ENCODE results near the gene TMEM52B. TPM values are rescaled to one million over a fixed set of nuclear protein-coding genes. Genes with fewer than 3 reads are reported as not detected.

TMEM52B gene
- total RNA-seq, 1 donor from 2014 or later = not detected

Other genes starting within 250 kb of the TMEM52B start
- not detected for gene CLEC2A, start 246.7 kb upstream of the TMEM52B start, total RNA-seq
- gene CLEC12A, start 207.6 kb upstream of the TMEM52B start, total RNA-seq = 0.36 TPM
- not detected for gene CLEC1B, start 179.9 kb upstream of the TMEM52B start, total RNA-seq
- not detected for gene CLEC12B, start 168.4 kb upstream of the TMEM52B start, total RNA-seq
- gene CLEC9A, start 148.3 kb upstream of the TMEM52B start, total RNA-seq = not detected
- 0.68 TPM for gene CLEC1A, start 80.0 kb upstream of the TMEM52B start, total RNA-seq
- 22.3 TPM for gene CLEC7A, start 48.8 kb upstream of the TMEM52B start, total RNA-seq
- gene OLR1, start 6.9 kb upstream of the TMEM52B start, total RNA-seq = 0.24 TPM
- 8.1 TPM for gene GABARAPL1, start 33.8 kb downstream of the TMEM52B start, total RNA-seq
- gene KLRD1, start 128.8 kb downstream of the TMEM52B start, total RNA-seq = not detected
- gene KLRK1, start 211.0 kb downstream of the TMEM52B start, total RNA-seq = not detected
- gene KLRC4, start 230.7 kb downstream of the TMEM52B start, total RNA-seq = not detected
- gene KLRC3, start 241.6 kb downstream of the TMEM52B start, total RNA-seq = not detected